ENCODE data around the gene MYT1. TPM values are rescaled to one million over a fixed set of nuclear protein-coding genes. Genes with fewer than 3 reads are reported as not detected.
A peak's percentile ranks its signal among the peaks of the same experiment; 100 is the strongest.
"Not testable (repeated sequence)": the region's sequence is repeated elsewhere in the genome, so short reads cannot be mapped to it uniquely, and the experiment has no call there.

MYT1 gene
- not detected in 2 replicates for total RNA-seq

DNA sequence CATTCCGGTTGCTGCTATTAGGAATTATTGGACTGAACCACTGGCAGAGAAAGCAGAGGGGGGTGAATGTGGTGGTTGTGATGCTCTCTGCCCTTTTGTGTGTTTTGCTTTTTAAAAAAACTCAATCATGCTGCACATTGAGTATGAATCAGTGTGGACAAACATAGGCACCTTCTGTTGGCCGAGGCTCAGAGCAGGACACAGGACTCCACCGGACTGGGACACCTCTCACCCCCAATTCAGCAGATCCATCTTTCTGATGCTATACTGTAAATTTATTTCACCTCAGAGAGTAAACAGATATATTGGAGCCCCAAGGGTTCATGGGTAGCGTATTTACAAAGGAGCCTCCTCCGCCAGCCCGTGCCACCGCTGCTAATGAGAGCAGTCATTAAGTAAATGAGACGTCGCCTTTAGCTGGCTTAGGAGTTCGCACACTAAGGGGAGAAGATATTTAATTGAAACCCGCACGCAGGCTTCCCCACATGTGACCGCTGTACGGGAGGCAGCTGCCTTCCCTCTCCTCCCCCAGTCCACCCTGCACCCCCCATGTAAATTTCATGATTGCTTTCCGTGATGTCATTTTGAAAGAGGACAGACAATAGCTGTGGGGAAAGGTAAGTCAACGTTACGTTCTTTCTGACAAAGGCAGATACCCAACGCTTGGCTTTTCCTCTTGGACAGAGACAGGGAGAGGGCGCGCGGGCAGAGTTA lies at the start of gene MYT1:
Gene MYT1 (plus strand): TSS at position 330 of the 714 bp plus-strand sequence. CDS start 34,410 bp downstream, outside the sequence.
- Mint-ChIP-seq H3K4me3 (ENCODE audit: low read depth) (no peak within 1 kb of the TSS), H3K9me3 (no peaks in the 10 kb centered on the region), H3K27ac (no peak within 1 kb of the TSS), H3K27me3 (ENCODE audit: low read depth) (peaks cover 26% of the 10 kb centered on the region), H3K36me3 (ENCODE audit: low read depth) (no peaks in the 10 kb centered on the region), H3K4me1 (ENCODE audit: low read depth) (no peaks in the 10 kb centered on the region)
- no peak for DNase-seq (ENCODE audit: low spot score)
- intact Hi-C loops (cut with micrococcal nuclease), result no loop called here

GRCh38 chr20:64115171-64115911 lies 48.9 kb upstream of the MYT1 start:
- intact Hi-C loops (cut with micrococcal nuclease), result no loop called here
- Mint-ChIP-seq H3K9me3 (no peaks in the 10 kb centered on the region), H3K36me3 (ENCODE audit: low read depth) (no peaks in the 10 kb centered on the region), H3K27me3 (ENCODE audit: low read depth) (no peaks in the 10 kb centered on the region), H3K4me1 (ENCODE audit: low read depth) (peaks cover 7% of the 10 kb centered on the region), H3K4me3 (ENCODE audit: low read depth) (no peak overlapping the region), H3K27ac (no peak overlapping the region)
- peak; percentile 7 for DNase-seq (ENCODE audit: low spot score)

GRCh38 chr20:64116016-64116415 lies 48.2 kb upstream of the MYT1 start:
- intact Hi-C loops (cut with micrococcal nuclease), result no loop called here
- no peak overlapping the region for H3K4me3 Mint-ChIP-seq (ENCODE audit: low read depth)
- DNase-seq (ENCODE audit: low spot score), result peak; percentile 8
- H3K27ac Mint-ChIP-seq, result no peak overlapping the region
- H3K36me3 Mint-ChIP-seq (ENCODE audit: low read depth), result no peaks in the 10 kb centered on the region
- peaks cover 2% of the 10 kb centered on the region for H3K27me3 Mint-ChIP-seq (ENCODE audit: low read depth)
- no peaks in the 10 kb centered on the region for H3K9me3 Mint-ChIP-seq
- H3K4me1 Mint-ChIP-seq (ENCODE audit: low read depth), result peaks cover 9% of the 10 kb centered on the region

DNA sequence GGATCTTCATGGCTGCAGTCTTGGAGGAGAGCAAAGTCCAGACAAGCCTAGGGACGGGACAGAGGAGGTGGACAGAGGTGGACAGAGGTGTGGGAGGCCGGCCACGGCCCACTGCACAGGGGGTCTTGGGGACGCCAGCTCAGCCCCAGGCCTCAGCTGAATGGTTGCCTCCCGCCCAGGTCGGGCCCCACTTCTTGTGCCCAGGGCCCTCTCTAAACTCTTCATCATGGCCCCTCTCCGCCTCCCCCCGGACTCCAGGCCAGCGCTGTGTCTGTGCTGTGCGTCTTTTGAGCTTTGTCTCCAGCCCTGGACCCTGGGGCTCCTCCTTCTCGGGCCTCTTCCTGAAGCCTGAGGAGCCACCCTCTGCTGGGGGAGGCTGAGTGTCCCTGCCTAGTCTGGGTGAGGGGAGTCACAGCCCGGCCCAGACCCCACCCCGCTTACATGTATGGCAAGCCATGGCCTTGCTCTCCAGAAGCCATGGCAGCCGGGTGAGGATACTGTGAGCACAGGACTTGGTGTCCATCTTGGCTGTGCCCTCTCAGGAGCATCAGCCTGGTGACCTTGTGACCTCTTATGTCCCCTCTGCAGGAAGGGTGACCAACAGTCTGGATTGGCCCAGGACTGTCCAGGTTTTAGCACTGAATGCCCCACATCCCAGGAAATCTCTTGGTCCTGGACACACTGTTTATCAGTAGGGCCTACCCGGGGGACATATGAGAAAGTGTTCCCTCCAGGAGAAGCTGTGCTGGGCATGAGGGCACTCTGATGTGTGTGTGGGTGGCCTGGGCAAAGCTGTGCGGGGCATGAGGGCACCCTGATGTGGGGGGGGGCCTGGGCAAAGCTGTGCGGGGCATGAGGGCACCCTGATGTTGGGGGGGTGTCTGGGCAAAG lies 47.5 kb upstream of the MYT1 start:
- peaks cover 9% of the 10 kb centered on the region for H3K4me1 Mint-ChIP-seq (ENCODE audit: low read depth)
- no peak overlapping the region for H3K4me3 Mint-ChIP-seq (ENCODE audit: low read depth)
- no peak overlapping the region for H3K27ac Mint-ChIP-seq
- H3K36me3 Mint-ChIP-seq (ENCODE audit: low read depth), result no peaks in the 10 kb centered on the region
- no peaks in the 10 kb centered on the region for H3K9me3 Mint-ChIP-seq
- intact Hi-C loops (cut with micrococcal nuclease), result no loop called here
- DNase-seq (ENCODE audit: low spot score), result peak; percentile 6
- H3K27me3 Mint-ChIP-seq (ENCODE audit: low read depth), result peaks cover 4% of the 10 kb centered on the region

GRCh38 chr20:64117432-64117777 lies 46.8 kb upstream of the MYT1 start:
- H3K36me3 Mint-ChIP-seq (ENCODE audit: low read depth); H3K4me1 Mint-ChIP-seq (ENCODE audit: low read depth); H3K27me3 Mint-ChIP-seq (ENCODE audit: low read depth); DNase-seq (ENCODE audit: low spot score); H3K27ac Mint-ChIP-seq; H3K9me3 Mint-ChIP-seq; H3K4me3 Mint-ChIP-seq (ENCODE audit: low read depth); intact Hi-C loops (cut with micrococcal nuclease): not testable (repeated sequence)

GRCh38 chr20:64119301-64119680 lies 45.0 kb upstream of the MYT1 start:
- peaks cover 9% of the 10 kb centered on the region for H3K4me1 Mint-ChIP-seq (ENCODE audit: low read depth)
- intact Hi-C loops (cut with micrococcal nuclease), result no loop called here
- no peak overlapping the region for H3K4me3 Mint-ChIP-seq (ENCODE audit: low read depth)
- no peak overlapping the region for H3K27ac Mint-ChIP-seq
- no peaks in the 10 kb centered on the region for H3K9me3 Mint-ChIP-seq
- peak; percentile 6 for DNase-seq (ENCODE audit: low spot score)
- H3K36me3 Mint-ChIP-seq (ENCODE audit: low read depth), result no peaks in the 10 kb centered on the region
- peaks cover 6% of the 10 kb centered on the region for H3K27me3 Mint-ChIP-seq (ENCODE audit: low read depth)

- H3K36me3 Mint-ChIP-seq (ENCODE audit: low read depth), result no peaks in the 10 kb centered on the region
- H3K4me1 Mint-ChIP-seq (ENCODE audit: low read depth), result peaks cover 9% of the 10 kb centered on the region
- H3K4me3 Mint-ChIP-seq (ENCODE audit: low read depth), result peak overlapping the region; percentile 60
- intact Hi-C loops (cut with micrococcal nuclease), result loop anchor here (2.0 kb wide), 2 partner anchors 37 to 139 kb away; partner anchors contain the start of gene PRPF6
- no peaks in the 10 kb centered on the region for H3K9me3 Mint-ChIP-seq
- no peak overlapping the region for H3K27ac Mint-ChIP-seq
- peaks cover 10% of the 10 kb centered on the region for H3K27me3 Mint-ChIP-seq (ENCODE audit: low read depth)
- peak; percentile 25 for DNase-seq (ENCODE audit: low spot score)
Measured at GRCh38 chr20:64119681-64120341, 44.4 kb upstream of the MYT1 start.

GRCh38 chr20:64121586-64121985 lies 42.7 kb upstream of the MYT1 start:
- Mint-ChIP-seq H3K9me3 (no peaks in the 10 kb centered on the region), H3K4me1 (ENCODE audit: low read depth) (peaks cover 9% of the 10 kb centered on the region), H3K4me3 (ENCODE audit: low read depth) (no peak overlapping the region), H3K27ac (no peak overlapping the region), H3K27me3 (ENCODE audit: low read depth) (peaks cover 10% of the 10 kb centered on the region), H3K36me3 (ENCODE audit: low read depth) (no peaks in the 10 kb centered on the region)
- DNase-seq (ENCODE audit: low spot score), result no peak
- intact Hi-C loops (cut with micrococcal nuclease), result loop anchor here (2.0 kb wide), 2 partner anchors 39 to 141 kb away; partner anchors contain the start of gene PRPF6

GRCh38 chr20:64122927-64123326 lies 41.3 kb upstream of the MYT1 start:
- H3K4me1 Mint-ChIP-seq (ENCODE audit: low read depth); H3K27ac Mint-ChIP-seq; intact Hi-C loops (cut with micrococcal nuclease); H3K36me3 Mint-ChIP-seq (ENCODE audit: low read depth); H3K27me3 Mint-ChIP-seq (ENCODE audit: low read depth); DNase-seq (ENCODE audit: low spot score); H3K9me3 Mint-ChIP-seq; H3K4me3 Mint-ChIP-seq (ENCODE audit: low read depth): not testable (repeated sequence)

GRCh38 chr20:64123517-64123916 lies 40.7 kb upstream of the MYT1 start:
- H3K27me3 Mint-ChIP-seq (ENCODE audit: low read depth), result peaks cover 11% of the 10 kb centered on the region
- H3K4me3 Mint-ChIP-seq (ENCODE audit: low read depth); intact Hi-C loops (cut with micrococcal nuclease); H3K27ac Mint-ChIP-seq; H3K9me3 Mint-ChIP-seq; DNase-seq (ENCODE audit: low spot score); H3K36me3 Mint-ChIP-seq (ENCODE audit: low read depth); H3K4me1 Mint-ChIP-seq (ENCODE audit: low read depth): not testable (repeated sequence)

- no peak overlapping the region for H3K27ac Mint-ChIP-seq
- no peak for DNase-seq (ENCODE audit: low spot score)
- intact Hi-C loops (cut with micrococcal nuclease), result no loop called here
- no peak overlapping the region for H3K4me3 Mint-ChIP-seq (ENCODE audit: low read depth)
- no peaks in the 10 kb centered on the region for H3K36me3 Mint-ChIP-seq (ENCODE audit: low read depth)
- no peaks in the 10 kb centered on the region for H3K9me3 Mint-ChIP-seq
- H3K4me1 Mint-ChIP-seq (ENCODE audit: low read depth), result no peaks in the 10 kb centered on the region
- peaks cover 7% of the 10 kb centered on the region for H3K27me3 Mint-ChIP-seq (ENCODE audit: low read depth)
Measured at GRCh38 chr20:64129146-64129782, 35.0 kb upstream of the MYT1 start.

- Mint-ChIP-seq H3K9me3 (no peaks in the 10 kb centered on the region), H3K4me1 (ENCODE audit: low read depth) (no peaks in the 10 kb centered on the region), H3K27me3 (ENCODE audit: low read depth) (peaks cover 3% of the 10 kb centered on the region), H3K27ac (no peak overlapping the region), H3K36me3 (ENCODE audit: low read depth) (no peaks in the 10 kb centered on the region), H3K4me3 (ENCODE audit: low read depth) (no peak overlapping the region)
- intact Hi-C loops (cut with micrococcal nuclease), result no loop called here
- DNase-seq (ENCODE audit: low spot score), result no peak
Measured at GRCh38 chr20:64130271-64130670, 34.0 kb upstream of the MYT1 start.
